ENCODE results near the gene VTCN1. TPM values are rescaled to one million over a fixed set of nuclear protein-coding genes. Genes with fewer than 3 reads are reported as not detected.
"Not testable (repeated sequence)": the region's sequence is repeated elsewhere in the genome, so short reads cannot be mapped to it uniquely, and the experiment has no call there.

The VTCN1 gene
- polyA plus RNA-seq, 3 donors = not detected

DNA sequence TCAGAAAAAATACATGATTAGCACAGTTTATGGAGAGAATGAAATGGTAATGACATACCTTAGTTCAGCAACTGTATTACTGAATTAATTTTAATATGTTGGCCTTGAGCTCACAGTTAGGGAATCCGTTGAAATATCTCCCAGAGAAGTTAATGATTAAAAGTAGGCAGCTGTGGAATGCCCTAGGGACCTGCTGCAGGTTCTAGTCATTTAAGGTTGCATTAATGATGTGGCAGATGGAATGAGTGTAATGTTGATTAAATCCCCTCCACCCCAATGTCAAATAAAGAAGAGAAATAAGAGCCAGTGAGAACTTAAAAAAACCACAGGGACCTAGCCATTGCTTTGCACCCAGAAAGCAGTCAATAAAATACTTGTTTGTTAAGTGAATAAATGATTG is 48.8 kb downstream of the VTCN1 start:
- Mint-ChIP-seq H3K4me1 (no peaks in the 10 kb centered on the region), H3K36me3 (no peaks in the 10 kb centered on the region)

DNA sequence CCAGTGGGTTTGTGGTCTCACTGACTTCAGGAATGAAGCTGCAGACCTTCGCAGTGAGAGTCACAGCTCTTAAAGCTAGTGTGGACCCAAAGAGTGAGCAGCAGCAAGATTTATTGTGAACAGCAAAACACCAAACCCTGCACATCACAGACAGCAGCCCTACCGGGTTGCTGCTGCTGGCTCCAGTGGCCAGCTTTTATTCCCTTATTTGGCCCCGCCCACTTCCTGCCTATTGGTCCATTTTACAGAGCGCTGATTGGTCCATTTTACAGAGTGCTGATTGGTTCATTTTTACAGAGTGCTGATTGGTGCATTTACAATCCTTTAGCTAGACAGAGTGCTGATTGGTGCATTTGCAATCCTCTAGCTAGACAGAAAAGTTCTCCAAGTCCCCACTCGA is 59.4 kb downstream of the VTCN1 start:
- H3K4me3 Mint-ChIP-seq; H3K4me3 ChIP-seq (replicated peaks in 1 of 3; ENCODE audit: low read depth in 2 of 3, low read length in 3 of 3); H3K27me3 Mint-ChIP-seq (ENCODE audit: low read depth in 3 of 3); H3K9me3 ChIP-seq (replicated peaks in 1 of 2; ENCODE audit: control insufficient read depth in 1 of 2, insufficient read depth in 1 of 2, low read length in 2 of 2); H3K4me1 Mint-ChIP-seq; H3K36me3 ChIP-seq (replicated peaks in 1 of 2; ENCODE audit: control insufficient read depth in 1 of 2, insufficient read depth in 2 of 2, low read length in 2 of 2); H4K20me1 ChIP-seq (ENCODE audit: insufficient read depth, low read length); H3K4me1 ChIP-seq (ENCODE audit: control insufficient read depth in 1 of 2, insufficient read depth in 2 of 2, low read length in 2 of 2); H3K36me3 Mint-ChIP-seq; H3K27ac Mint-ChIP-seq; intact Hi-C loops (cut with micrococcal nuclease); H3K27ac ChIP-seq (ENCODE audit: low read depth in 1 of 2, low read length in 2 of 2); H2AFZ ChIP-seq (ENCODE audit: insufficient read depth, low read depth, low read length, poor library complexity, severe bottlenecking); H3K4me2 ChIP-seq (replicated peaks; ENCODE audit: extremely low read depth, low read length, poor library complexity, severe bottlenecking); DNase-seq; H3K79me2 ChIP-seq (ENCODE audit: insufficient read depth, low read length); H3K9ac ChIP-seq (ENCODE audit: insufficient read depth, low read length, poor library complexity, severe bottlenecking); H3K27me3 ChIP-seq (ENCODE audit: control insufficient read depth in 2 of 2, insufficient read depth in 2 of 2, low read length in 2 of 2): not testable (repeated sequence)
- WGBS (ENCODE audit: insufficient coverage) = 58% methylated on average over 3 of the region's 5 CpGs
- peaks cover 6 to 11% (median 9%) of the 10 kb centered on the region in 7 donors for H3K9me3 Mint-ChIP-seq

More for the DNA sequence above, 48.8 kb downstream of the VTCN1 start:
- Histone ChIP-seq H3K9me3 (replicated peaks in 1 of 2; ENCODE audit: control insufficient read depth in 1 of 2, insufficient read depth in 1 of 2, low read length in 2 of 2) (peaks cover 0 to 5% of the 10 kb centered on the region in 2 donors), H3K27ac (ENCODE audit: low read depth in 1 of 2, low read length in 2 of 2) (no peak overlapping the region), H3K4me1 (ENCODE audit: control insufficient read depth in 1 of 2, insufficient read depth in 2 of 2, low read length in 2 of 2) (no peaks in the 10 kb centered on the region), H3K27me3 (ENCODE audit: control insufficient read depth in 2 of 2, insufficient read depth in 2 of 2, low read length in 2 of 2) (no peaks in the 10 kb centered on the region), H3K4me2 (replicated peaks; ENCODE audit: extremely low read depth, low read length, poor library complexity, severe bottlenecking) (no peak overlapping the region), H3K36me3 (replicated peaks in 1 of 2; ENCODE audit: control insufficient read depth in 1 of 2, insufficient read depth in 2 of 2, low read length in 2 of 2) (no peaks in the 10 kb centered on the region), H3K79me2 (ENCODE audit: insufficient read depth, low read length) (no peaks in the 10 kb centered on the region), H3K9ac (ENCODE audit: insufficient read depth, low read length, poor library complexity, severe bottlenecking) (no peak overlapping the region), H3K4me3 (replicated peaks in 1 of 3; ENCODE audit: low read depth in 2 of 3, low read length in 3 of 3) (no peak overlapping the region), H4K20me1 (ENCODE audit: insufficient read depth, low read length) (no peaks in the 10 kb centered on the region), H2AFZ (ENCODE audit: insufficient read depth, low read depth, low read length, poor library complexity, severe bottlenecking) (no peak overlapping the region)
- Mint-ChIP-seq H3K9me3 (peaks cover 2 to 16% (median 5%) of the 10 kb centered on the region in 7 donors), H3K27me3 (ENCODE audit: low read depth in 3 of 3) (peaks cover 0 to 3% (median 2%) of the 10 kb centered on the region in 3 donors), H3K27ac (no peak overlapping the region), H3K4me3 (no peak overlapping the region)
- DNase-seq = no peak
- TF ChIP-seq, protein P1, sequence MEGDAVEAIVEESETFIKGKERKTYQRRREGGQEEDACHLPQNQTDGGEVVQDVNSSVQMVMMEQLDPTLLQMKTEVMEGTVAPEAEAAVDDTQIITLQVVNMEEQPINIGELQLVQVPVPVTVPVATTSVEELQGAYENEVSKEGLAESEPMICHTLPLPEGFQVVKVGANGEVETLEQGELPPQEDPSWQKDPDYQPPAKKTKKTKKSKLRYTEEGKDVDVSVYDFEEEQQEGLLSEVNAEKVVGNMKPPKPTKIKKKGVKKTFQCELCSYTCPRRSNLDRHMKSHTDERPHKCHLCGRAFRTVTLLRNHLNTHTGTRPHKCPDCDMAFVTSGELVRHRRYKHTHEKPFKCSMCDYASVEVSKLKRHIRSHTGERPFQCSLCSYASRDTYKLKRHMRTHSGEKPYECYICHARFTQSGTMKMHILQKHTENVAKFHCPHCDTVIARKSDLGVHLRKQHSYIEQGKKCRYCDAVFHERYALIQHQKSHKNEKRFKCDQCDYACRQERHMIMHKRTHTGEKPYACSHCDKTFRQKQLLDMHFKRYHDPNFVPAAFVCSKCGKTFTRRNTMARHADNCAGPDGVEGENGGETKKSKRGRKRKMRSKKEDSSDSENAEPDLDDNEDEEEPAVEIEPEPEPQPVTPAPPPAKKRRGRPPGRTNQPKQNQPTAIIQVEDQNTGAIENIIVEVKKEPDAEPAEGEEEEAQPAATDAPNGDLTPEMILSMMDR (IDR thresholded peaks at IDR 0.05) = no peak
- intact Hi-C loops (cut with micrococcal nuclease) = no loop called here
- no CpG with 5 or more reads among the region's 1 CpG for WGBS (ENCODE audit: insufficient coverage)
